ENCODE data around the gene FAAP20.

The FAAP20 gene

GRCh38 chr1:2193514-2194281 is 874 bp downstream of the FAAP20 start:
- no peak for DNase-seq

GRCh38 chr1:2192031-2192995 is 2.3 kb downstream of the FAAP20 start:
- DNase-seq: no peak

GRCh38 chr1:2190491-2190976 is 4.0 kb downstream of the FAAP20 start:
- no peak for DNase-seq

GRCh38 chr1:2189459-2190425 is 4.8 kb downstream of the FAAP20 start:
- DNase-seq: no peak

DNA sequence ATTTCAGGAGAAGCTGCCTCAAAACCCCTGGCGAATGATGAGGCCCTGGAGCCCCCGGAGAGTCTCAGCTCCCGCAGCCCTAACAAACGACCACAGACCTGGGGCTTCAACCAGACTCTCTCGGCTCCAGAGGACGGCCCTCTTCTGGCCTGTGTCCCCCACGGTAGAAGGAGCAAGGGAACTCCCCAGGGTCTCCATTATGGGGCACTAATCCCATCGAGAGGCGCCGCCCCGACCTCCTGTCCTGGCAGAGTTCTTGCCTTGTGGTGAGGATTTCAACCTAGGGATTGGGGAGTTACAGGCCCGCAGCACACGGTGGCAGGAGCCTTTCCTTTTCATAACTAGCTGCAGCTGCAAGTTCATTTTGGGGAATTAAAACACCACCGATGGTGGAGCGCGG is 6.2 kb downstream of the FAAP20 start:
- no peak for DNase-seq

DNA sequence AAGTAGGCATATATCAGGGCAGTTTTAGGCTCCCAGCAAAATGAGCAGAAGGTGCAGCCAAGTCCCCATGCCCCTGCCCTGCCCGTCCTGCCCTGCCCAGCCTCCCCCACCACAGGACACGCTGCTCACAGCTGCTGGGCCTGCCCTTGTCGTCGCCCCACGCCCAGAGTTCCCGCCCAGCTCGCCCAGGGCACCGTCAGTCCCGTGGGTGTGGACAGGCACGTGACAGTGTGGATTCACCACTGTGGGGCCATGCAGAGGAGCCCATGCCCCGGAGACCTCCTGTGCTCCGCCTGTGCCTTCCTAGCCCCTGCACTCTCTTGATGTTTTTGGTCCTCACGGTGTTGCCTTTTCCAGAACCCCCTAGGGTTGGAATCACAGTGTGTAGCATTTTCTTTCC is 7.0 kb downstream of the FAAP20 start:
- no peak for DNase-seq

DNA sequence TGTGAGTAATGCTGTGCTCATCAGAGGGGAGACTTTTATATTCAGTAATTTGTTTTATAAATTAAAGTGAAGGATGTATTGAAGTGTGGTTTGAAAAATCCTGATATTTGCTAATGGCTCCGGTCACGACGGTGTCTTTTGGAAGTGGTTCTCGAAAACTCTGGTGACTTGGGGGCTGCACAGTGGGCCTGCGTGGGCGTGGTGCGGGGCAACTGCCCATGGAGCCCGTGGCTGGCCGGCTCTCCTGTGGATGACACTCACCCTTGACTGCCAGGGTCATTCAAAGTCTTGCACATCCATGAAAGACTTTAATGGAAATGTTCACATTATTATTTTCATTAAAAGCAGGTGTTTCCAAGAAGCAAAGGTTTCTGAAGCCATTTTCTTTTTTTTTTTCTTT is 7.7 kb downstream of the FAAP20 start:
- no peak for DNase-seq

DNA sequence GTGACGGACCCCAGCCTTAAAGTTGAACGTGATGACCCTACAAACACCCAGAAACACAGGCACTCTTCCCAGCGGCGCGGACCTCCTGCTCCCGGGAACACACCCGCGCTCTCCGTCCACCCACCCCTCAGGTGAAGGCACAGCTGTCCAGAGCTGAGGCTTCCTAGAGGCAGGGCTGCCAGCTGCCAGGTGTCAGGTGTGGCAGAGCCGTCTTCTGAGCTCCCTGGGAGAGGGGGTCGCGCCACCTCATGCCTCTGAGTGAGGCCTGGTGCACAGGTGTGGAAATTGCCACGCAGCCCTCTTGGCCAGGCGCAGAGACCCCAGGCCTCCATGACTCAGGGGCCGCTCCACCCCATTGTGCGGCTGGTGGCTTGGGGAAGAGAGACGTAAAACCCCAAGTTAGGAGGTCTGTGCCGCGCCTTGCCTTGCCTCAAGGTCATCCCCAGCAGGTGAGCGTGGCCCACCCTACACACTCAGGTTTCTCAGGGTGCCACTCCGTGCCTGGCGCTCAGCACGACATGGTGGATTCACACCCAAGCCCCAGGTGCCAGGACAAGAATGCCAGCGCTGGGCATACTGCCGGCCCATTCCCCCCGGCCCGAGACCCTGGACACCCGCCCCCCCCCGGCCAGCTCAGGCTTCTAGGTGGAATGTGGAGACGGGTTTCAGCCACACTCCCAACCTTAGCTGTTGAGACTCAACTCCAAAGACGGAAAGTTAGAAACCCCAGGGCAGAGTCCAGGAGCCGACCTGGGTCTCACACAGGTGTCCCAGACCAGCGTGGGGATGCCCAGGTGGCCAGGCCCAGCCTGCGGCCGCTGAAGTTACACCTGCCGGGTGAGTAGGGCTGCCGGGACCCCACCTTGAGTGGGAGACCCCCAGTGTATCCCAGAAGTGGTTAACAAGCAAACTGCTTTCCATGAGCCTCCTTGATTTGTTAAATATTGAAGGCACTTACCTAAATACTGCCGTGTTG is 8.4 kb downstream of the FAAP20 start:
- DNase-seq: no peak

- DNase-seq: no peak
These were observed 9.6 kb downstream of the FAAP20 start for GRCh38 chr1:2184934-2185333.

- DNase-seq: no peak
These were observed 10.0 kb downstream of the FAAP20 start for GRCh38 chr1:2184531-2184930.

GRCh38 chr1:2183937-2184334 is 10.6 kb downstream of the FAAP20 start:
- no peak for DNase-seq

- no peak for DNase-seq
These were observed 12.2 kb downstream of the FAAP20 start for GRCh38 chr1:2182376-2182775.

- DNase-seq: no peak
These were observed 12.8 kb downstream of the FAAP20 start for GRCh38 chr1:2181752-2182151.

DNA sequence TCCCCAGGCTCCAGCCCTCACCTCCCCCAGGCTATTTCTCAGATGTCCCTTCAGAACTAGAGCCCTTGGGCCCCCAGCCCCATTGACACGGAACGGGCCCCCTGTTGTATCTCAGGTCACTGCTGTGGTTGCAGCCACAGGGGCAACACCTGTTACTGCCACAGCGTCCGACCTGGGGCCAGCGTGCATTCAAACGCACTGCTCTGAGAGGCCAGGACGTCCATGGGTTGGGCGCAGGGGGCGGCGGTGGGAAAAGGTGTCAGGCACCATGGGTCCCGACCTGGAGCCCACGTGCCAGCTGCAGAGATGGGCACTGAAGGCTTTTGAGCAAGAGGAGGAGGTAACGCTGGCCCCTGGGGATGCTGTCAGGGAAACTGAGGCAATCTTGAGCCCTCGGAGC is 13.3 kb downstream of the FAAP20 start:
- no peak for DNase-seq

- peak in 1 of 2 donors; percentile 7 for DNase-seq
These were observed 14.0 kb downstream of the FAAP20 start for GRCh38 chr1:2180297-2181245.

- no peak for DNase-seq
These were observed 15.1 kb downstream of the FAAP20 start for GRCh38 chr1:2179283-2180013.

GRCh38 chr1:2178875-2179274 is 15.7 kb downstream of the FAAP20 start:
- no peak for DNase-seq

DNA sequence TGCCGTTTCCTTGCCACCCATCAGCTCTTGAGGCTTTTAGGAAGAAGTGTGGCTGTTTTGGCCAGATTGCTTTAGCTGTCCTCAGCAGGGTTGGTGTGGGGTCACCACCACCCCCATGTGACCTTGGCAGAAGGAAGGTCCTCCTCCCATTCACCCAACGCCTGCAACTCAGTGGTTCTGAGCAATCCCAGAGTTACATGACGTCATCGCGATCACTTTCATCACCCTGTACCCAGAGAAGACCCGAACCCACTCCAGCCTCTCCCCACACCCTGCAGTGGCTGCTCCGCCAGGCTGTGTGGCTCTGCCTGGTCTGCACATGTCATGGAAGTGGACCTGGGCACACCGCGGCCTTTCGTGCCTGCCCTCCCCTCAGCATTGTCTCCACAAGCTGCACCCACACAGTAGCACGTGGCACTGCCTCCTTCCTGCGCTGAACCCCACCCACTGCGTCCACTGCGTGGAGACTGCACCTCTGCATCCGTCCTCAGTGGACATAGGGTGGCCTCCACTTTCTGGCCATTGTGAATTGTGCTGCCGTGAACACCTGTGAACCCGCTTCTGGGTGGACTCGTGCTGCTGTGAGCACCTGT is 16.5 kb downstream of the FAAP20 start:
- DNase-seq: no peak

- DNase-seq: no peak
These were observed 17.0 kb downstream of the FAAP20 start for GRCh38 chr1:2177541-2177940.
